Stimulated activated CD4-positive, alpha-beta T cell treated with anti-CD3 and anti-CD28 coated beads, TNF-alpha, amount 100 ng/mL, for 4 hours (primary cell): ENCODE measurements around the gene NFIX.

Experiments used
- DNase-seq, 3 experiments: peaks; one replicate each; pipeline ENCODE4 v3.0.0-alpha.2; 2020; ENCODE audit warnings: low read depth in 3 of 3

The NFIX gene

DNA sequence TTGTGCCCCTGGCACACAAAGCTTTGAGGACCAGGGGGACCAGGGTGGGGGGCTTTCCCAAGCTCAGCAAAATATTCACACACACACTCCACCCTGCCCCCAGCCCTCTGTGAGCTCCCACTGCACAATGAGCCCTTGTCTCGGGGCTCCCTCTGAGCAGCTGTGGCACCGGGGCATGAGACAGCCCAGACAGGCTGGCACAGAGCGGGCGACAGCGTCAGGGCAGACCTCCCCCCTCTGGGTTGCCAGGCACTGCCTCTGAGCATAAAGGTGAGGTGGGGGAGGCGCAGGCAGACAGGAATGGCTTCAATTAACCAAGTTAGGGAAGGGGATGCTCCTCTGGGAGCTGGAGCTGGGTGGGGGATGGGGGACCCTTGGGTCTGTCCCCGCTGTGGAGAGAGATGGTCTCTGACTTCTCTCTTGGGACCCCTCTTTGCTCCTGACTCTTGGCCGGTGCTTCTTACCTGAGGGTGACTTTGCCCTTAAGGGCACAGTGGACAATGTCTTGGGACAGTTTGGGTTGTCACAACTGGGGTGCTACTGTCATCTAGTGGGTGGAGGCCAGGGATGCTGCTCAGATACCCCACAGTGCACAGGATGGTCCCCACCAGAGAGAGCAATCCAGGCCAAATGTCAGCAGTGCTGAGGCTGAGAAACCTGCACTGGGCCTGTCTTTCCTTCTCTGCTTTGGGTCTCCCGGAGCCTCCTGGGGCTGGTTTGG, 77.1 kb downstream of the NFIX start:
- no peak for DNase-seq

DNA sequence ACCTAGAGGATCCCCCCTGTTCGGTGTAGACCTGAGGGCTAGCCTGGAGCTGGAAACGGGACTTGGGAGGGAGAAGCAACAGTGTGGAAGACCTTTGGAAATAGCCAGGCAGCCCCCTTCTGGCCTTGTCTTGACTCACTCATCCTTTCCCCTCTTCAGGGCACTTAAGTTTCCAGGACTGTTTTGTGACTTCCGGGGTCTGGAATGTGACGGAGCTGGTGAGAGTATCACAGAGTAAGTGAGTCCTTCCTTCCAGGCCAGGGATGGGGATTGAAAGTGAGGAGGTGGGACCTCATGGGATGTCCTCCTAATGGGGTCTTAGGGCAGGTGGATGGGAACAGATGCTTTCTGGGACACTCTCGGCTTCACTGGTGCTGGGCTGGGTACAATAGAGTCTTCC, 78.0 kb downstream of the NFIX start:
- DNase-seq: no peak

DNA sequence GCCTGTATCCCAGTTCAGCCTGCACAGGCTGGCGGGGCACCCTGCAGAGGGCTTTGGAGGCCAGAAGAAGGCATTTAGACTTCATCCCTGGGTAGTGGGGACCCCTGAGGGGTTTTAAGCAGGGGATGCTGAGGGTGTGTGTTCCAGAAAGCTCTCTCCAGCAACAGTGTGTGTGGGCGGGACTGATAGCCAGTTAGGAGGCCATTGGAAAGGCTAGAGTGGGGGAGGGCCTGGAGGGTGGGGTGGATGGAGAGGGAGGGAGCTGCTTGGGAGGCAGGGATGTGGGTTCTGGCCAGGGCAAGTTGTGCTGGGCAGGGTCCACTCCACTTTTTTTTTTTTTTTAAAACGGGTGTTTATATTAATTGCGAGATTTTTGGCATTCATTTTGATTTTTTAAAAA, 79.1 kb downstream of the NFIX start:
- DNase-seq: no peak

DNA sequence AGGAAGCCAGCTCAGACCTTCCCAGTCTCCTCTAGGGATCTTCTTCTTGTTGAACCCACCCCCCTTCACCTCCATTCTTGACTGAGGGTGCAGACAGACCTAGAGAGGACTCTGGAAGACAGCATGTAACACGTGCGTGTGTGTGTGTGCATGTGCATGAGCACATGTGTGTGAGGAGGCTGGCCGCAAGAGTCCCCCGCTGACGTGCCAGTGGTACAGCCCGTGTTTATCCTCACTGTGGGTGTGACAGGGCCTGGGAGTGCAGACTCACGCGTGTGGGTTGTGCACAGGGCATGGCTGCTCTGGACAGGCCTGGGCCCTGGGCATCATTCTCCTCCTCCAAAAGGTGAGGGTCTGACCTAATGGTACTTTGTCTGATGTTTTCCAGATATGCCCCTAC, 81.0 kb downstream of the NFIX start:
- no peak for DNase-seq

DNA sequence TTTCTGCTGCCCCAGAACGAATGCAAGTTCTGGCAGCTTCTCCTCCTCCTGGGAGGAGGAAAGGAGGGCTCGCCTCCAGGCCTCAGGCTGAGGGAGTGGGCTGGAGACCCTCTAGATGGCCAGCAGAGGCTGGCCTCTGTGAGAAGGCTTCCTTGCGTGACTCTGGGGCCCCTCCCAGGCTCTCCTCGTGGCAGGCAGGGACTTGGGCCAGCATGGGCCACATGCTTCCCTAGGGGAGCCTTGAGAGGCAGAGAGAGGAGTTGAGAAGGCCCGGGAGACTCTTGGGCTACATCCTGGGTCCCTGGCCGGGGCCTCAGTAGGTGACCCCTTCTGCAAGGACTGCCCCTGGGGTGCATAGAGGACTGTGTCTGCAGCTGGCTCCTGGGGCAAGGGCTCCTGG, 81.5 kb downstream of the NFIX start:
- DNase-seq: no peak

DNA sequence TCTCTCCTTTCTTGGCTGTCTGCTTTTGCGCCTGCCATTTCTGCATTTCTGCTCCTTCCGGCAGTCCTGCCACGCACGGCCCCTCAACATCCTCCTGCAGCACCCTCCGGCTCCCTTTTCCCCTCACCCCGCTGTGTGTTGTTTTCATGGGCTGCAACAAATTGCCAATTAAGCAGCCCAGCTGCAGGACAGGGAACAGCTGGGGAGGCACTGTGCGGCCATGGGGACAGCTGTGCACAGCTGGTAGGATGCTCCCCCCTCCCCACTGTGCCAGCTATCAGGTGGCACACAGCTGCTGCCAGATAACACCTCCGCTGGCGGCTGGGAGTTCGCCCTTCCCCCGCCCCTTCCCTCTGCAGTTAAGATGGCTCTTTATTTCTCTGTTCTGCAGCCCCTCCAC, 82.0 kb downstream of the NFIX start:
- no peak for DNase-seq

DNA sequence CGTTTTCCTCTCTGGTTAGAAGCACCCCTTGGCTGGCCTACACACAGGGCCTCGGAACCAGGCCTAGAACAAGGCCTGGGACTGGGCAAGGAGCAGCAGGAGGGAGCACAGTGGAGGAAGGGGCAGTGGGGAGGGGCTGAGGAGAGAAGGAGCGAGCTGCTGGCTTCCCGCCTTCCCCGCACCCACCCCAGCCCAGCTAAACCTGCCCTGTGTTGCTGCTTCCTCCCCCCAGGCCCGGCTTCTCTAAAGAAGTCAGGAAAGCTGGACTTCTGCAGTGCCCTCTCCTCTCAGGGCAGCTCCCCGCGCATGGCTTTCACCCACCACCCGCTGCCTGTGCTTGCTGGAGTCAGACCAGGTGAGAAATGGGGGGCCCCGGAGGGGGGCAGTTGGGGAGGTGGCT, 83.1 kb downstream of the NFIX start:
- no peak for DNase-seq

DNA sequence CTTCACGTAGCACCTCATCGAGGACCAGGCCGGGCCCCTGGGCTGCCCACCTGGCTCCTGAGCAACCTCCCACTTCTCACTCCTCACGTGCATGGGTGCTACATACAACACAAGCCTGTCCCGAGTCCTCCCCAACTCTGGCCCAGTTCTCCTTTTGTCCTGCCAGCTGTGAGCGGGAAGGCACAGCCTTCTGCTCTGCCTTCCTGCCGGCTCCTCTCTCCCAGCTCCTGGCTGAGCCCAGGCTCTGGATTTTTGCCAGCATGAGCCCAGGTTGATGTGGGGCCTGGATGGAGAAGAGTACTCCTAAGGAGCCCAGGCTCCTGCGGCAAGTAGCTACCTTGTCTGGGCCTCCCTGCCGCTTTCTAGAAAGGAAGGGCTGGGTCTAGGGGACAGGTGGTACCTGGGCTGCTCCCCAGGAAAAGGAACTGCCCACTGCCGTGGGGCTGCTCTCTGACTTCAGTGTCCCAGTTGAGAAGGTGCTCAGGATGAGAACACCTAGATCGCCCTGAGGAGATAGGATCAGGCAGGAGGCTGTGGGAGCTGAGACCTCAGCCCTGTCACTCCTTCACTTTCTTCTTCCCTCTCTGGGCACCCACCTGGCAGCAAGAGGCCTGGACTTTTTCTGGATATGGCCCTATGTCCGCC, 83.7 kb downstream of the NFIX start:
- DNase-seq: no peak

DNA sequence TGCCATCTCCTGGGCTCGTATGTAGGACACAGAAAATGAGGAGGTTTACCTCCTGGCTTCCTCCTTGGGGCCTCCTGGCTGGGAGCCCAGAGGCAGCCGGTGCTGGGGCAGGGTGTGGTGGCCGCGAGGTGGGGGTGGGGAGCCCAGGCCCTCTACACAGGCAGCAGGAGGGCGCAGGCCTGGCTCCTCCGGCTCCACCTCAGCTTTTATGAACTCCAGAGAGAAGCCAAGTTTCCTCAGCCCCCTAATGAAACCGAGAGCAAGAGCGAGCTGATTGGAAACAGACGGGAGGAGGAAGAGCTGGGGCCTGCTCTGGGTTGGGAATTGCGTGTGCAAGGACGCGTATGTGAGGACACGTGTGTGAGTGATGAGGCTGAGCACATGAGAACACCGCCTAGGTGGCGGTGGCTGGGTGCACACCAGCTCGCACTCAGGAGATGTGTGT, 84.3 kb downstream of the NFIX start:
- no peak for DNase-seq

DNA sequence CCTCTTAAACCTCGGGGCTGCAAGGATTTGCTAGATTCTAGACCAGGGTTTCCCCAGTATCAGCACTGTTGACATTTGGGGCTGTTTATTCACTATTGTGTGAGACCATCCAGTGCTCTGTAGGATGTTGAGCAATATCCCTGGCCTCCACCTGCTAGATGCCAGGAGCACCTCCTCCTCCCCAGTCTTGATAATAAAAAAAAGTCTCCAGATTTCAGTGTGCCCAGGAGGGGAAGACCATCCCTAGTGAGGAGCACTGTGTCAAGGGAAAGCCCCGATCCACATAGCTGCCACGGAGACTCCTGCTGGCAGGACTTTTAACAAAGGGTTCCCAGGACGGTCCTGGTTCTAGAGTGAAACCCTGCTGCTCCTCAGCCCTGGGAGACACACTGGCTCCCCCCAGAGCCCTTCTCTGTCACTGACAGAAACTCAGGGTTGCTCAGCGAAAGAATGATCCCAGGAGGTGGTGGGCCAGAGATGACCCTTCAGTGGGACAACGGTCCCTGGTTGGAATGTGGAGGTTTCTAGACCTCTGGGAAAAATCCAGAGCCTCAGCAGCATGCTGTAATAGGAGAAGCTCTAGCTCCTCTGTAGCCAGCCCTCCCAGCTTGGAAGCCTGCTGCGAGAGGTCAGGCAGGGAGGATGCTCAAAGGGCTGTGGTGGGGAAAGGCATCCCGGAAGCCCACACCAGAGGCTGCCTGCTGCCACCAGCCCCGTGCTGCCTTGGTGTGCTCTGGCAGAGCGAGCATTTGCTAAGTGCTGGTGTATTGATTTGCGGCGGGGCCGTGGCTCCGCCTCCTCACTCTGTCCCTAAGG, 87.1 kb downstream of the NFIX start:
- no peak for DNase-seq

DNA sequence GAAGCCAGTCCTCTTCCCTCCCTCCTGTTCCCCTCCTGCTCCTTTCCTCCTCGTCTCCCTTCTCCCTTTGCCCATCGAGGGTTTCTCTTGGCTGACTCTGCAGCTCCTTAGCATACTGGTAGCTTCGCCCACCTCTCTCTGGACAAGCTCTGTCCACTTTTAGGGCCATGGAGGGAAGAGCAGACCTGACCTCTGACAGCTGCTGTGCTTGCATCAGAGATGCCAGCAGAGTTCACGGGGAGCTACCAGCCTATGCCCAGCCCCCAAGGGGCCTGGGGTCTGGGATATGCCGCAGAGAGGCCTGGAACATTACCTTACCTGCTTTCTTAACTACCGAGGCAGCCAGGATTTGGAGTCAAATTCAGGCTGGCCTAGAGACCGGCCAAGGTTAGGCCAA, 87.7 kb downstream of the NFIX start:
- no peak for DNase-seq

DNA sequence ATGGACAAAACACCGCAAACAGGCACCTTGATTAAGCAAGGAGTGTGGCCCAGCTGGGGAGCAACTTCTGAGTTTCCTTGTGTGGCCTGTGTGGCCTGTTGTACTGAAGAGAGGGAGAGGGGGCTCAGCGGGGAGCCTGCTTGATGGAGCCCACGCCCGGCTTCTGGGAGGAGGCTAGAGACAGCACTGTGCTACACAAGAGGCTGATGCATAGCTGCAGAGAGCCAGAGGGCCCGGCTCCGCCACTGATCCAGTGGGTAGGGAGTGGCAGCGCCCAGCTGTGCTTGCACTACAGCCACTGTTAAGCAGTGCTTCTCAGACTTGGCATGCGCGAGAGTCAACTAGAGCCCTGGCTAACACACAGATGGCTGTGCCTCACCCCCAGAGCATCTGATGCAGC, 88.4 kb downstream of the NFIX start:
- DNase-seq: no peak

DNA sequence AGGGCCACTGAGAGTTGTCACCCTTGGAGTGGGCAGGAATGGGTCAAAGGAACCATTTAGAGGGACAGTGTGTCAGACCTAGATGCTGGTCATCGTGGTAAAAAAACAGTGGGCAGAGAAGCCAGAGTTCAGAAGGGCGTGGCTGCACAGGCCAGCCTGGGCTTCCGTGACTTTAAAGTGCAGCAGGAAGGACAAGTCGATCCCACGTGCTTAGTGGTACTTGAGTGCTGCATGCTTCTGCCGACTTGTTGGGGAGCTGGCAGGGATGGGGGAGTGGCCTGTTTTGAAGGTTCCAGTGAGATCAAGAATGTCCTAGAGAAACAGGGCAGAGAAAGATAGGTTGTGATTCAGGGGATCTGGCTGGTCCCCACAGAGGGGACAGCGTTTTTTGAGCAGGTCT, 90.4 kb downstream of the NFIX start:
- DNase-seq: no peak

DNA sequence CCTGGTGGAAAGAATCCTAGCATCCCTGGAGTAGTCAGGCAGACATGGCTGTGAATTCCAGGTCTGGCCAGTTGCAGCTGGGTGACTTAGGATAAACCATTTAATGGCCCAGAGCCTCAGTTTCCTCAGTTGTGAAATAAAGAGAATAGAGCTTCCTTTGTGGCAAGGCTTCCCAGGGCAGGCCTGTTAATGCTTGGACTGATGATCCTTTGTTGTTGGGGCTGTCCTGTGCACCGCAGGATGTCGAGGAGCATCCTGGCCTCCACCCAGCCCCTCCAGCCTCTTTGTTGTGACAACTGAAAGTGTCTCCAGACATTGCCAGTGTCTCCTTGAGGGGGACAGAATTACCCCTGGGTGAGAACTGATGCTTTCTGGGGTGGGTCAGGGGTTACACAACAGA, 91.1 kb downstream of the NFIX start:
- DNase-seq: no peak

DNA sequence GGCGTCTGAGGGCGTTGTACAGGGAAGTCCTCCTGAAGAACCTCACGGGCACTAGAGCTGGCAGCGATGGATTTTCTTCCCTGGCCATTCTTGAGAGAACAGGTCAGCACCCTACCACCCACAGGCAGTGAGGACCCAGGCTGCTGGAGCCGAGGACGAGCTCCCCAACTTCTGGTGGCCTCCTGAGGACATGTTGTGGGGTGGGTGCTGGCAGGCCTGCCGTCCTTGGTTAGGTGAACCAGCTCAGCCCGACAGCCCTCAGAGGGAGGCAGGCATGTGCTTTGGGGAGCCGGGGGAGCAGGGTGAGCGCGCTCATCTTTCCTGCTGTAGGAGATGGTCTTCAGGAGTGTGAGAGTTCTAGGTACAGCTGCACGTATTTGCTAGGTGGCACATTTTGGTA, 92.0 kb downstream of the NFIX start:
- DNase-seq: no peak

DNA sequence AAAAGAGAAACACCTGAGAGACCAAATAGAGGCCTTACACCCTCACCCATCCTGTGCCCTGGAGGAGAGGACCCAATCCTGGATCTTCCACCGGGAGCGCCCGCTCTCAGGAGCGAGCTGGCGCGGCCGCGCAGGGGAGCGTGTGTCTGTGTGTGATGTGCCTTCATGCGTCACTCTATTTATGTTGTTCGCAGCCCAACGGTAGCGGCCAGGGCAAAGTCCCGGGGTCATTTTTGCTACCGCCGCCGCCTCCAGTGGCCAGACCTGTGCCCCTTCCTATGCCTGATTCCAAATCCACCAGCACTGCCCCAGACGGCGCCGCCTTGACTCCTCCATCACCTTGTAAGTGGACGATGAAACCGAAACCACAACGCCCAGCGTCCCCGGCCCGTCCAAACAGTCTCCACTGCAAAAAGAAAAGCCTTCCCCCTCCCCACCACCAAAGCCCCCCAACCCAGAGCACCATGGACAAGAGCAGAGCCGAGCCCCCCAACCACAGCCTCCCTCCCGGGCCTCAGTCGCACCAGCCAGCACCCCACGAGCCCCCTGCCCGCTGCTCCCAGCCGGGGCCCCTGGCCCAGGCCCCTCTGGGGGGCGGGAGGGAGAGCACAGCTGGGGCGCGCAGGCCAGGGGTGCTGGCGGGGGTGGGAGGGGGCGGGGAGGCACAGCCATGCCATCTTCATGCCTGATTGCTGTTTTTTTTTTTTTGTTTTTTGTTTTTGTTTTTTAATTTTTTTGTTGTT, 92.7 kb downstream of the NFIX start:
- no peak for DNase-seq

DNA sequence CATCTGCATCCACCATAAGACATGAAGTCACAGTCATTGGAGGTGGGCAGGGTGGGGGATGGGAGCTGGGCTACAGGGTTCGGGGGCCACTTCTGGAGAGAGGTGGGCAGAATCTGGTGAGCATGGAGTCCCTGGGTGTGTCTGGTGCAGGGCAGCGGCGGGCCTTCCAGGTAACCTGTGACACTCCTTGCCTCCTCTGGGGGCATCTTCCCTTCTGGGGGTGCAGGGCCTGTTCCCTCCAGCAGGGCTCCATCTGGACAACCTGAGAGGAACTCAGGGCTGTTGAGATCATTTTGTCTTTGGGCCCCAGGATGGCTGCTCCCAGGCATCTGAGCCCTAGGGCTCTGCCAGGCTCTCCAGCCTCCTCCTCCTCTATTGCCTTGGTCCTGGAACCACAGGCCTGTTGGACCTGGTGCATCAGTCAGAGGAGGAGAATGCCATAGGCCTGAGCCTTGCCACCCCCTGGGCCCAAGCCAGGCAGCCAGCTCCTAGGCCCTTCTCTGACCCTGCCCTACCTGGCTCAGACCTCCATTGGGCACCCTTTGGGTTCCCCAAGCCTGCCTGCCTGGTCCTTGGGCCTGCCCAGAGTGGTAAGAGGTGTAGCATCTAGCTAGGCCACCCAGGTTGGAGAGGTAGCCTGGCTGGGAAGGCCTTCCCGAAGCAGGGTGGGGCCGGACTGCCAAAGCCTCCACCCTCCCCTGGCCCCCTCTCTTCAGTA, 94.0 kb downstream of the NFIX start:
- no peak for DNase-seq

DNA sequence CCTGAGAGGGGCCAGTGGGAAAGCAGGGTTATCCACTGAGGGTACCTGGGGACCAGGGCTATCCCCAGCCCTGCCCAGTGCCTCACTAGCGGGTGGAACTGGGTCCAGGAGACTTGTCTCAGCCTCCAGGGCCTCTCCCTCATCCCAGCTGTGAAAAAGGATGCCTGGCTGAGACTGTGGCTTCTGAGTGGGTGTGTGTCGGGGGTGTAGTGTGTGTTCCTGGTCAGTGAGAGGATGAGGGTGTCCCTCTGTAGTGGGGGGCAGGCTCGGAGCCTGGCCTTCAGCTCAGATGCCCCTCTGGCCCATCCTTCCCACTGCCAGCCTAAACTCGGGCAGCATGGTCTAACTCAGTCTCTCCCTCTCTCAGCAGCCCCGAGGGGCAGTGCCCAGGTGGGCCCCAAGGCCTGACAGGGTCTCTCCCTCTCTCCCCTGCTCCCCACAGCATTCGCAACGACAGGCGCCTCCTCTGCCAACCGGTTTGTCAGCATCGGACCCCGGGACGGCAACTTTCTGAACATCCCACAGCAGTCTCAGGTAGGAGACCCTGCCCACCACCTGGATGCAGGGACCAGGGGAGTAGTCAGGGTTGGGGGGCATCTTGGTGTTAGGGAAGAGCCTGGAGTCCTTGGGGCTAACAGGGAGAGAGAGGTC, 94.7 kb downstream of the NFIX start:
- DNase-seq: no peak

DNA sequence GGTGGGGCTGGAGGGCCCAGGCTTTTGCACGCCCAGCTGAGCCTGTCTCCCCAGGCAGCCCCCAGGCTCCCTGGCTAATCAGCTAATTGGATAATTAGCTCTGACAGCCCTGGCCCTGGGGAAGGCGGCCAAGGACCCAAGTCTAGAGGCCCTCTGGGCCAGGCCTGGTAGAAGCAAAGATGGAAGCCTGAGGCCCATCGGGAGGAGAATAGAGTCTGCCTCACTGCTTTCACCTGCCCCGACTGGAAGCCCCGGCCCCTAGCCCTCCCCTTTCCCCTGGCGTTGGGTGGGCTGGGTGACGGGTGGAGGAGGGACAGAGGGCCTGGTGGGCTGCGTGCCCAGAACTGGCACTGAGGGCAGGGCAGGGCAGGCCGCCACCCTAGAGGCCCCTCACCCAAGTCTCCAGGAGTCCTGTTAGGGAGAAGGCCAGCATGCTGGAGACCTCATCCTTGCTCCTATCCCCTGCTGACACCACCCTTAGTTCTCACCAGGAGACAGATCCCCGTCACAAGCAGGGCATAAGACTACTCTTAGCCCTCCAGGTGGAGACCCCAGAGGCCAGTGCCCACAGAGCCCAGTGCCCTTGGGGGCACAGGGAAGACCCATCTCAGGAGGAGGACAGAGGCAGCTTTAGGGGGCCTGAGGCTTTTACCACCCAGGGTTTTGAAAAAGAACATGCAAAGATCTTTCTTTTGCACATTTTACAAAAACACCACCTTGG, 95.4 kb downstream of the NFIX start:
- no peak for DNase-seq

DNA sequence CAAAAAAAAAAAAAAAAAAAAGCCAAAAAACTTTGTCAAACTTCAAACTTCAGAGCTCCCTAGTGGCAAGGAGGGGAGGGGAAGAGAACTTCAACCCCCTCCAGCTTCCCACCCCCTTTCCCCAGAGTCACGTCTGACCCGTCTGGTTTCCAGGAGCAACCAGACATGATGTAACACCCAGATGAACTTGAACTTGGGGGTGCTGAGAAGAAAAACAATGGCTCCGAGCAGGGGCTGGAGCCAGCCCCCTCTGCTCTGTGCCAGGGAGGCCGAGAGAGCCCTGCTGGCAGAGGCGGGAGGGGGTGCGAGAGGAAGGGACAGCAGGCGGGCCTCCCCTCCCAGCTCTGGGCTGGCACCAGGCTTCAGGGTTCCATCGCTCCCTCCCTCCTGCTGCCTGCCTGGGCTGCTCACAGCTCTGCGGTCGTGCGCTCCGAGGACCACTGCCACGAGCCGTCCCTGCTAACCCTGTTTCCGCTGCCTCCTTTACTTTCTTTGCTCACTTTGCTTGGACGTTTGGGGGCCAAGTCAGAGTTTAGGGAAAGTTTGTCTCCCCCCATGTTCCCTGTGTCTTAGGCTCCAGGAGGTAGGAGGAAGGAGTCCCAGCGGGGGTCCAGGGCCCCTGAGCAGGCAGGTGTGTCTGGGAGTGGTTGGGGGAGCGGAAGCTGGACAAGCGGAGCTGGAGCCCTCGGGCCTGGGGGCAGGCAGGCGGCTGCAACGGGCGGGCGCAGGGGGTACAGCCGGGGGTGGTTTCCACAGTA, 96.3 kb downstream of the NFIX start:
- no peak for DNase-seq
